Right atrium auricular region (tissue), 2 donors: Measurements from ENCODE around the gene CHAMP1. TPM values are rescaled to one million over a fixed set of nuclear protein-coding genes. Genes with fewer than 3 reads are reported as not detected.
A peak's percentile ranks its signal among the peaks of the same experiment; 100 is the strongest.

Source experiments
- DNase-seq: peaks from one replicate; pipeline ENCODE4 v3.0.0-alpha.2; 2019; ENCODE audit warnings: low spot score
- H3K27ac ChIP-seq, 2 donors: fragments of 200-600 bp; sonication (generic); 1 replicate in 1 of 2; 2 replicates in 1 of 2; pipeline ENCODE4 v1.5.1; 2016 to 2019
- H3K27me3 ChIP-seq, 2 donors: fragments of 200-600 bp; sonication (generic); one replicate each; pipeline versions ENCODE4 v1.5.1 to v1.6.0; 2017 to 2019
- H3K36me3 ChIP-seq: fragments of 200-600 bp; sonication (generic); one replicate; pipeline ENCODE4 v1.5.1; 2016
- H3K4me1 ChIP-seq, 2 donors: fragments of 200-600 bp; sonication (generic); one replicate each; pipeline versions ENCODE4 v1.5.1 to v1.6.0; 2017 to 2019
- H3K4me3 ChIP-seq, 2 donors: fragments of 200-600 bp; sonication (generic); 1 replicate in 1 of 2; 2 replicates in 1 of 2; pipeline ENCODE4 v1.5.1; 2017 to 2019; ENCODE audit warnings: mild to moderate bottlenecking in 1 of 2, moderate library complexity in 1 of 2
- H3K9me3 ChIP-seq, 2 donors: fragments of 200-600 bp; sonication (generic); one replicate each; pipeline ENCODE4 v1.5.1; 2019
- CTCF ChIP-seq, 2 donors: fragments of 200-600 bp; sonication (generic); IDR thresholded peaks; one replicate each; pipeline ENCODE4 v1.5.1; 2019; ENCODE audit warnings: antibody characterized with exemption in 2 of 2
- total RNA-seq, 2 donors: library from RNA; depleted of rRNA; stranded (reverse); fragments of >200 nt; gene quantifications; one replicate each; pipeline ENCODE4 v1.1.0, GENCODE V29; 2016

CHAMP1 gene
- total RNA-seq, 2 donors from 2014 or later: 13.9 to 19.6 TPM

- H3K27me3 ChIP-seq: no peaks in the 10 kb centered on the region
- peak within 1 kb of the TSS; percentile 97 to 99 for H3K27ac ChIP-seq
- peak within 1 kb of the TSS; percentile 71 to 73 for H3K4me3 ChIP-seq
- H3K4me1 ChIP-seq: peaks cover 0 to 25% of the 10 kb centered on the region in 2 donors
- no peaks in the 10 kb centered on the region for H3K9me3 ChIP-seq
- peak; percentile 86 for DNase-seq
- peaks cover under 1% of the 10 kb centered on the region for H3K36me3 ChIP-seq
- no peak for TF ChIP-seq CTCF (IDR thresholded peaks at IDR 0.05)
Measured at GRCh38 chr13:114281351-114282040, 32.8 kb upstream of the CHAMP1 start, which contains the start of gene UPF3A. Gene UPF3A, plus strand, starts transcription at chr13:114281601. Its CDS starts 39 bp downstream, at chr13:114281640.

GRCh38 chr13:114282041-114282670 is 32.1 kb upstream of the CHAMP1 start:
- Histone ChIP-seq H3K4me1 (peaks cover 0 to 25% of the 10 kb centered on the region in 2 donors), H3K36me3 (peaks cover 7% of the 10 kb centered on the region), H3K4me3 (peak overlapping the region; percentile 71 to 73), H3K9me3 (no peaks in the 10 kb centered on the region), H3K27me3 (no peaks in the 10 kb centered on the region), H3K27ac (peak overlapping the region; percentile 97 to 99)
- peak; percentile 59 for DNase-seq
- no peak for TF ChIP-seq CTCF (IDR thresholded peaks at IDR 0.05)

- Histone ChIP-seq H3K4me1 (peaks cover 0 to 25% of the 10 kb centered on the region in 2 donors), H3K9me3 (no peaks in the 10 kb centered on the region), H3K4me3 (no peak overlapping the region), H3K27ac (no peak overlapping the region), H3K36me3 (peaks cover 13% of the 10 kb centered on the region), H3K27me3 (no peaks in the 10 kb centered on the region)
- TF ChIP-seq CTCF (IDR thresholded peaks at IDR 0.05): no peak
- DNase-seq: no peak
Measured at GRCh38 chr13:114283576-114283975, 30.7 kb upstream of the CHAMP1 start.

- H3K9me3 ChIP-seq: no peaks in the 10 kb centered on the region
- H3K27me3 ChIP-seq: no peaks in the 10 kb centered on the region
- no peak for TF ChIP-seq CTCF (IDR thresholded peaks at IDR 0.05)
- DNase-seq: no peak
- no peak overlapping the region for H3K4me3 ChIP-seq
- peaks cover 0 to 25% of the 10 kb centered on the region in 2 donors for H3K4me1 ChIP-seq
- H3K36me3 ChIP-seq: peaks cover 13% of the 10 kb centered on the region
- no peak overlapping the region for H3K27ac ChIP-seq
Measured at GRCh38 chr13:114284680-114285079, 29.6 kb upstream of the CHAMP1 start.

- TF ChIP-seq CTCF (IDR thresholded peaks at IDR 0.05): no peak
- H3K9me3 ChIP-seq: no peaks in the 10 kb centered on the region
- no peaks in the 10 kb centered on the region for H3K27me3 ChIP-seq
- DNase-seq: no peak
- H3K4me1 ChIP-seq: peaks cover 0 to 25% of the 10 kb centered on the region in 2 donors
- H3K36me3 ChIP-seq: peaks cover 13% of the 10 kb centered on the region
- no peak overlapping the region for H3K4me3 ChIP-seq
- H3K27ac ChIP-seq: no peak overlapping the region
Measured at GRCh38 chr13:114285166-114285808, 29.0 kb upstream of the CHAMP1 start.
